GM12878 (cell line): ENCODE results near the gene FRS3.

Experiments used
- CREB1 ChIP-seq: IDR thresholded peaks from 2 replicates; pipeline ENCODE4 v1.6.1; 2012; ENCODE audit warnings: low read depth, mild to moderate bottlenecking, inconsistent platforms
- CTCF ChIP-seq, 3 experiments: IDR thresholded peaks in 2 of 3; conservative IDR thresholded peaks in 1 of 3; 2 replicates each; pipeline ENCODE4 v1.5.1; 2011; ENCODE audit warnings: low read depth in 3 of 3, low read length in 3 of 3, mild to moderate bottlenecking in 3 of 3, control low read depth in 2 of 3, moderate library complexity in 2 of 3, inconsistent platforms in 1 of 3, mixed read lengths in 1 of 3; ENCODE audit not compliant: control insufficient read depth in 2 of 3, insufficient read depth in 1 of 3; ENCODE audit errors: extremely low read depth in 1 of 3
- ELK1 ChIP-seq: IDR thresholded peaks from 2 replicates; pipeline ENCODE4 v1.6.1; 2012; ENCODE audit warnings: low read depth, low read length, improper control_type of control experiment
- KDM1A ChIP-seq: fragments of 200-600 bp; sonication (generic); IDR thresholded peaks from 2 replicates; pipeline ENCODE4 v1.6.1; 2016; ENCODE audit warnings: borderline replicate concordance
- POLR2A ChIP-seq: IDR thresholded peaks from 2 replicates; pipeline ENCODE4 v1.6.1; 2011; ENCODE audit warnings: low read depth, mild to moderate bottlenecking, low read length
- PRDM15 ChIP-seq: fragments of 450-650 bp; formaldehyde crosslinking; IDR thresholded peaks from 2 replicates; pipeline ENCODE4 v1.4.0; 2020; ENCODE audit warnings: mild to moderate bottlenecking, moderate library complexity
- SIX5 ChIP-seq: IDR thresholded peaks from 2 replicates; pipeline ENCODE4 v1.6.1; 2011; ENCODE audit warnings: mild to moderate bottlenecking, low read depth, low read length, moderate library complexity; ENCODE audit not compliant: severe bottlenecking
- TAF1 ChIP-seq: IDR thresholded peaks from 2 replicates; pipeline ENCODE4 v1.6.1; 2011; ENCODE audit warnings: mild to moderate bottlenecking, low read depth, low read length, borderline replicate concordance
- YY1 ChIP-seq: IDR thresholded peaks from 2 replicates; pipeline ENCODE4 v1.6.1; 2011; ENCODE audit warnings: low read depth, mild to moderate bottlenecking, low read length
- TF ChIP-seq, protein P1 (sequence below): fragments of 450-650 bp; IDR thresholded peaks from 2 replicates; pipeline ENCODE4 v1.6.1; 2016; ENCODE audit warnings: mild to moderate bottlenecking, moderate library complexity, borderline replicate concordance
- TF ChIP-seq, protein P2 (sequence below): IDR thresholded peaks from 2 replicates; pipeline ENCODE4 v1.6.1; 2012; ENCODE audit warnings: low read depth, low read length, improper control_type of control experiment
- TF ChIP-seq, protein P3 (sequence below): IDR thresholded peaks from 2 replicates; pipeline ENCODE4 v1.6.1; 2011; ENCODE audit warnings: low read depth, low read length, improper control_type of control experiment, borderline replicate concordance
- TF ChIP-seq, protein P4 (sequence below): IDR thresholded peaks from 2 replicates; pipeline ENCODE4 v1.6.1; 2011; ENCODE audit warnings: mild to moderate bottlenecking, low read depth, low read length, moderate library complexity; ENCODE audit not compliant: insufficient replicate concordance

DNA sequence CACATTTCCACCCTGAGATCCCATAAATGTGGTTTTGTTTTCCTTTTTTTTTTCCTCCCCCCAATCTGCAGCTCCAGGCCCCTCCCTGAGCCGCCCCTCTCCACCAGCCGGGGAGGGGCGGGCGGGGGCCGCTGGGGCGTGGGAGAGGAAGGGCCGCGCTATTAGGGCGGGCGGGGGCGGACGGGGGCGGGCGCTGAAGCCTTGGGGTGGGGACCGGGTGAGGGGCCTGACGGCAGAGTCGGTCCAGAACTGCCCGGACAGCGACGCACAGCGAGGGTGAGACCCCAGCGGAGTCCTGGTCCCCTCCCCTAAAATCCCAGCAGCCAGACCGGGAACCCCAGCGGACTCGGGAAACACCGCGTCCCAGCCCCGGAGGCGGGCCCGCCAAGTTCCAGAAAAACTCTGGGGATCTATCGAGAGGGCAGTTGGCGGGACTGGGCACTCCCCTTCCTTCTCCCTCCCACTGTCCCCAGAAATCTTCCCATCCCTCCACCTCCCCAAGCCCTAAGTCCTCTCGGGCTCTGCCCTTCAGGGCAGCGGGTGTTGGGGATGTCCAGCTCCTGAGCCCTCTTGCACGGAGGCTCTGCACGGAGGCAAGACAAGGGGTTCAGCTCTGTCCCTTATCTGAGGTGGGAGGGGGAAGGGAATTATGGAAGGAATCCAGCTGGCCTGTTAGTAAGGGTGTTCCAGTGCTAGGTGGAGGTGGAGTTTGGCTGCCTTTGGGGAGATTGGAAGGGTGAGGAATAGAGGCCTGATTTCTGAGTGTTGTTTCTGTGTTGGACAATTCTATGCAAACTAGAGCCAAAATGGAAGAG, 1.1 kb upstream of the FRS3 start, which contains the start of gene PRICKLE4:
- TF ChIP-seq, protein P1, sequence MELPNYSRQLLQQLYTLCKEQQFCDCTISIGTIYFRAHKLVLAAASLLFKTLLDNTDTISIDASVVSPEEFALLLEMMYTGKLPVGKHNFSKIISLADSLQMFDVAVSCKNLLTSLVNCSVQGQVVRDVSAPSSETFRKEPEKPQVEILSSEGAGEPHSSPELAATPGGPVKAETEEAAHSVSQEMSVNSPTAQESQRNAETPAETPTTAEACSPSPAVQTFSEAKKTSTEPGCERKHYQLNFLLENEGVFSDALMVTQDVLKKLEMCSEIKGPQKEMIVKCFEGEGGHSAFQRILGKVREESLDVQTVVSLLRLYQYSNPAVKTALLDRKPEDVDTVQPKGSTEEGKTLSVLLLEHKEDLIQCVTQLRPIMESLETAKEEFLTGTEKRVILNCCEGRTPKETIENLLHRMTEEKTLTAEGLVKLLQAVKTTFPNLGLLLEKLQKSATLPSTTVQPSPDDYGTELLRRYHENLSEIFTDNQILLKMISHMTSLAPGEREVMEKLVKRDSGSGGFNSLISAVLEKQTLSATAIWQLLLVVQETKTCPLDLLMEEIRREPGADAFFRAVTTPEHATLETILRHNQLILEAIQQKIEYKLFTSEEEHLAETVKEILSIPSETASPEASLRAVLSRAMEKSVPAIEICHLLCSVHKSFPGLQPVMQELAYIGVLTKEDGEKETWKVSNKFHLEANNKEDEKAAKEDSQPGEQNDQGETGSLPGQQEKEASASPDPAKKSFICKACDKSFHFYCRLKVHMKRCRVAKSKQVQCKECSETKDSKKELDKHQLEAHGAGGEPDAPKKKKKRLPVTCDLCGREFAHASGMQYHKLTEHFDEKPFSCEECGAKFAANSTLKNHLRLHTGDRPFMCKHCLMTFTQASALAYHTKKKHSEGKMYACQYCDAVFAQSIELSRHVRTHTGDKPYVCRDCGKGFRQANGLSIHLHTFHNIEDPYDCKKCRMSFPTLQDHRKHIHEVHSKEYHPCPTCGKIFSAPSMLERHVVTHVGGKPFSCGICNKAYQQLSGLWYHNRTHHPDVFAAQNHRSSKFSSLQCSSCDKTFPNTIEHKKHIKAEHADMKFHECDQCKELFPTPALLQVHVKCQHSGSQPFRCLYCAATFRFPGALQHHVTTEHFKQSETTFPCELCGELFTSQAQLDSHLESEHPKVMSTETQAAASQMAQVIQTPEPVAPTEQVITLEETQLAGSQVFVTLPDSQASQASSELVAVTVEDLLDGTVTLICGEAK: no peak
- TF ChIP-seq SIX5 (no peak), CTCF (IDR thresholded peaks at IDR 0.05 in 2 of 3, conservative IDR thresholded peaks at IDR 0.05 in 1 of 3; ENCODE audit: control insufficient read depth in 2 of 3, extremely low read depth in 1 of 3, insufficient read depth in 1 of 3, low read depth in 3 of 3, low read length in 3 of 3) (no peak), ELK1 (no peak), PRDM15 (no peak), POLR2A (no peak), TAF1 (no peak), KDM1A (no peak), YY1 (no peak), CREB1 (no peak)
- TF ChIP-seq, protein P2, sequence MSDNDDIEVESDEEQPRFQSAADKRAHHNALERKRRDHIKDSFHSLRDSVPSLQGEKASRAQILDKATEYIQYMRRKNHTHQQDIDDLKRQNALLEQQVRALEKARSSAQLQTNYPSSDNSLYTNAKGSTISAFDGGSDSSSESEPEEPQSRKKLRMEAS: no peak
- TF ChIP-seq, protein P3, sequence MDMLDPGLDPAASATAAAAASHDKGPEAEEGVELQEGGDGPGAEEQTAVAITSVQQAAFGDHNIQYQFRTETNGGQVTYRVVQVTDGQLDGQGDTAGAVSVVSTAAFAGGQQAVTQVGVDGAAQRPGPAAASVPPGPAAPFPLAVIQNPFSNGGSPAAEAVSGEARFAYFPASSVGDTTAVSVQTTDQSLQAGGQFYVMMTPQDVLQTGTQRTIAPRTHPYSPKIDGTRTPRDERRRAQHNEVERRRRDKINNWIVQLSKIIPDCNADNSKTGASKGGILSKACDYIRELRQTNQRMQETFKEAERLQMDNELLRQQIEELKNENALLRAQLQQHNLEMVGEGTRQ: no peak
- TF ChIP-seq, protein P4, sequence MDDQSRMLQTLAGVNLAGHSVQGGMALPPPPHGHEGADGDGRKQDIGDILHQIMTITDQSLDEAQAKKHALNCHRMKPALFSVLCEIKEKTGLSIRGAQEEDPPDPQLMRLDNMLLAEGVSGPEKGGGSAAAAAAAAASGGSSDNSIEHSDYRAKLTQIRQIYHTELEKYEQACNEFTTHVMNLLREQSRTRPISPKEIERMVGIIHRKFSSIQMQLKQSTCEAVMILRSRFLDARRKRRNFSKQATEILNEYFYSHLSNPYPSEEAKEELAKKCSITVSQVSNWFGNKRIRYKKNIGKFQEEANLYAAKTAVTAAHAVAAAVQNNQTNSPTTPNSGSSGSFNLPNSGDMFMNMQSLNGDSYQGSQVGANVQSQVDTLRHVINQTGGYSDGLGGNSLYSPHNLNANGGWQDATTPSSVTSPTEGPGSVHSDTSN: no peak
